GM19240 (cell line): Measurements from ENCODE around the gene TUBB8B.
"Not testable (repeated sequence)": the region's sequence is repeated elsewhere in the genome, so short reads cannot be mapped to it uniquely, and the experiment has no call there.

Experiments
- DNase-seq: peaks from one replicate; pipeline ENCODE4 v3.0.0; 2011; ENCODE audit warnings: low spot score; ENCODE audit not compliant: insufficient read length

The TUBB8B gene

GRCh38 chr18:13177-13576, 36.2 kb downstream of the TUBB8B start:
- not testable (repeated sequence) for DNase-seq

DNA sequence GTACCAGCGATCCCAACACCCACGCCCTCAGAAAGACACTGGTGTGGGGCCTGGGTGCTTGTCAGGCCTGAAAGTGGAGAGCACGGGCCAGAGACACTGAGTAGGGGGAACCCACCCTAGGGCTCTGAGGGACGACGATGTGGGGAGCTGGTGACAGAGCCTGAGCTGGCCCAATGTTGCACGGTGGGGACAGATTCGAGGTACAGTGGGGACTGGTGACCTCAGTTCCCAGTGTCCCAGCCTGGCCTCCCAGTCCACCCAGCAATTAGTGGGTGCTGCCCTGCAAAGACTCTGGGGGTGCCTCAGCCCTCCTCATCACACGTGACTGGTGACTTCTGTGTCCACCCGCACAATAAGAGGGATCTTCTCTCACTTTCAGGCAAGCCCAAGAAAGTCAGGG, 36.6 kb downstream of the TUBB8B start:
- DNase-seq, result not testable (repeated sequence)

- DNase-seq, result not testable (repeated sequence)
These were observed 37.8 kb downstream of the TUBB8B start for GRCh38 chr18:11383-12274.

DNA sequence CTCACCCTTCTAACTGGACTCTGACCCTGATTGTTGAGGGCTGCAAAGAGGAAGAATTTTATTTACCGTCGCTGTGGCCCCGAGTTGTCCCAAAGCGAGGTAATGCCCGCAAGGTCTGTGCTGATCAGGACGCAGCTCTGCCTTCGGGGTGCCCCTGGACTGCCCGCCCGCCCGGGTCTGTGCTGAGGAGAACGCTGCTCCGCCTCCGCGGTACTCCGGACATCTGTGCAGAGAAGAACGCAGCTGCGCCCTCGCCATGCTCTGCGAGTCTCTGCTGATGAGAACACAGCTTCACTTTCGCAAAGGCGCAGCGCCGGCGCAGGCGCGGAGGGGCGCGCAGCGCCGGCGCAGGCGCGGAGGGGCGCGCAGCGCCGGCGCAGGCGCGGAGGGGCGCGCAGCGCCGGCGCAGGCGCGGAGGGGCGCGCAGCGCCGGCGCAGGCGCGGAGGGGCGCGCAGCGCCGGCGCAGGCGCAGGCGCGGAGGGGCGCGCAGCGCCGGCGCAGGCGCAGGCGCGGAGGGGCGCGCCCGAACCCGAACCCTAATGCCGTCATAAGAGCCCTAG, 38.7 kb downstream of the TUBB8B start:
- not testable (repeated sequence) for DNase-seq

- not testable (repeated sequence) for DNase-seq
These were observed 39.5 kb downstream of the TUBB8B start for GRCh38 chr18:9937-10336.
